Stimulated activated CD8-positive, alpha-beta memory T cell treated with anti-CD3 and anti-CD28 coated beads, Interleukin-12 subunit alpha, Interleukin-12 subunit beta, amount 100 ng/mL, for 24 hours (primary cell): ENCODE data around the gene IRX3.
"Not testable (repeated sequence)": the region's sequence is repeated elsewhere in the genome, so short reads cannot be mapped to it uniquely, and the experiment has no call there.

Experiments
- DNase-seq: peaks from one replicate; pipeline ENCODE4 v3.0.0-alpha.2; 2020; ENCODE audit errors: extremely low read depth

IRX3 gene

DNA sequence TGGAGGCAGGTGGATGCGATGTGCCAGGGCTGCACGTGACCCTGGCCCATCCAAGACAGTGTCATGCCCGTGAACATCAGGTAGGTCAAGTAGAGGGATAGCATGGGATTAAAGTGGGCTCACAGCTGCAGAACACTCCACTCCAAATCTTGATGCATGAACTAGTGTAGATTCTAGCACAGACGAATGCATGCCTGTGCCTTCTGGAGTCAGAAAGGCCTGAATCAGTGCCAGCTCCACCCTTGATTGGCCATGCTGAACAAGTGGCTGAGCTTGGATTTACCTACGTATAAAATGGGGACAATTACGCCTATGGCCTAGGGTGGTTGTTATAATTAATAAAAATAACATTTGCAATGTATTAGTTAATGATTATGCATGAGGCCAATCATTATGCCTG, 10.6 kb downstream of the IRX3 start:
- no peak for DNase-seq

DNA sequence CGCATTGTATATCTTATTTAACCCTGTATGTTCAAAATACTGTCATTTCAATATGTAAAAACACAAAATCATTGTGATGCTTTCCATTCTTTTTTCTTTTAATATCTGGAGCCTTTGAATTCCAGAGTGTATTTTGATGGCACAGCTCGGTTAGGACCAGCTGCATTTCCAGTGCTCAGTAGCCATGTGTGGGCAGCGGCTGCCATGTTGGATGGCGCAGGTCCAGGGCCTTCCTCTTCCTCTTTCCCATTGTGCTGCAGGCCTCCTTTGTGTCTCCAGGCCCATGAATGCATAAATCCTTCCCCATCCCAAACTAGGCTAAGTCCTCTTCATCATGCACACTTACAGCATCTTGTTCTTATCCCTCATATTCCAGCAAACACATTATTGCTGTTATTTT, 13.0 kb downstream of the IRX3 start:
- DNase-seq, result no peak

DNA sequence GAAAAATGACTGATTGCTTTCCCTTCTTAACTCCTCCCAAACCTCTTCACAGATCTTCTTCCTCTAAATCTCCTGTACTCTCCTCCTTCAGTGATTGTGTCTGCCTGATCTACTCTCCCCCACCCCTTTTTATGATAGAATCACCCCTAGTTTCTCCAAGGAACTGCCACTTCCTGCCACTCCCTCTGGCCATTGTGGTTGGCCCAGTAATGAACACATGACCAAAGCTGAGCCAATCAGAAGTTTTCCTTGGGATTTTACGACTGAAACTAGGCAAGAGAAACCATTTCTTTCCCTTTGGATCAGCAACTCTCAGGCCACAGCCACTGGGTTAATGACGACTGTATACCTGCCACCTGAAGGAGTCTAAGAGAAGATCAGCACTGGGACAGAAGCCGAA, 15.9 kb downstream of the IRX3 start:
- DNase-seq, result no peak

DNA sequence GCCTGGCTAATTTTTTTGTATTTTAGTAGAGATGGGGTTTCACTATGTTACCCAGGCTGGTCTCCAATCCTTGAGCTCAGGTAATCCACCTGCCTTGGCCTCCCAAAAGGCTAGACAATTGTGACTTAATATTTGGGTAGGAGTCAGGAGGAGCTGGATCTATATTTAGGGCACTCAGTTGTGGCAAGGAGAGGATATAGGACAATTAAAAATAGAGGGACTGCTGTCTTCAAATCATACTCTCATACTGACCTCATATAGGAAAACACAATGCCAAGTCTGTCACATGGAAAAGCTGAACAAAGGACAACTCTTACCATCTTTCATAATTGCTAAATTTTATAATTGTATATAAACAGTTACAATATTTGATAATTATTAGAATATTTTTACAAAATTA, 17.1 kb downstream of the IRX3 start:
- DNase-seq, result no peak

DNA sequence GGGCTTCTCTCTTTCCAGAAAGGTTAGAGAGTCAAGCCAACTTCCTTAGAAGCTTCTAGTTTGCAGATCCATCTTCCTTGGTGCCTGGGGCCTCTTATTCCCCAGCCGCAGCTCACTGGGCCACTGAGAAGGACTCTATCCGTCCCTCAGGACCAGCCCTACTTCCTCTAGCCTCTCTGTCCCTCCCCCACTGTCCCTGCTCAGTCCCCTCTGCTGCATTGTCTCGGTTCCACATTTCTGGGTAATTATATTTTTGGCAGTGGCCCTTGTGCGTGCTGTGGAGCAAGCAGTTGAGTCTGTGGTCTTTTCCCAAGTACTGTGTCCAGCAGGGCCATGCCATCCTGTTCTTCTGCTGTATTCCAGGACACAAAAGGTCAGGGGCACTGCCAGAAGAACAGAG, 17.8 kb downstream of the IRX3 start:
- DNase-seq, result no peak

DNA sequence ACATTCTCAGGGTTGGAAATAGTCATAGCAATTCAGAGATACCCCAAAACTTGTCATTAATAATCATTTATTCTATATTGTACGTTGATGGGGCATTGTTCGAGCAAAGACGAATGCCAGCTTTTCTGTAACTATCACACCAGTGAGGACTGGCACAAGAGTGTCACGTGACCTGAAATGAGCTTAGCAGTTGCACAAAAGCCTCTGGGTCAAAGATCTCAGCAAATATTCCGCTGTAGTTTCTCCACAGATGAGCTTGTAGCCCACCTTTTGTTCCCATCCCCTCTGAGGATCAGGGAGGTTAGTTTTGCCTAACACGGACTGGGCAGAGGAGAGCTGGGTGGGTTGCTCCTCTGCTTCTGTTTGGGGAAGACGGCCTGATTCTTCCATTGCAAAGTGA, 18.2 kb downstream of the IRX3 start:
- DNase-seq, result no peak

DNA sequence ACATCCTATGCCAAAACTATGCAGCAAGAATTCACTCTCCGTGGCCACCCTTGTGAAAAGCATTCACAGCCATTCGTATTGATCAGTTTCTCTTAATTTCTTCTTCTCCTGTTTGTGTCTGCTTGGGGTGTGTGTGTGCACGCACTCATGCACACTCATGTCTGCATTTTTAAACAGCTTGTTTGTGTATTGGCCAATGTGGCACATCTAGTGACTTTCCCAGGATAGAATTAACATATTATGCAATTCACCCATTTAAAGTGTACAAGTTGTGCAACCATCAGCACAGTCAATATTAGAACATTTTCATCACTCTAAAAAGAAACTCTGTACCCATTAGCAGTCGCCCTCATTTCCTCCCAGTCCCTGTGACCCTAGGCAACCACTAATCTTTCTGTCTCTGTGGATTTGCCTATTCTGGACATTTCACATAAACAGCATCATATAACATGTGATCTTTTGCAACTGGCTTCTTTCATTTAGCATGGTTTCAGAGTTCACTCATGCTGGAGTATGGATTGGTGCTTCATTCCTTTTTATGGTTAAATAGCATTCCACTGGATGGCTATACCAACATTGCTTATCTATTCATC, 20.1 kb downstream of the IRX3 start:
- no peak for DNase-seq

DNA sequence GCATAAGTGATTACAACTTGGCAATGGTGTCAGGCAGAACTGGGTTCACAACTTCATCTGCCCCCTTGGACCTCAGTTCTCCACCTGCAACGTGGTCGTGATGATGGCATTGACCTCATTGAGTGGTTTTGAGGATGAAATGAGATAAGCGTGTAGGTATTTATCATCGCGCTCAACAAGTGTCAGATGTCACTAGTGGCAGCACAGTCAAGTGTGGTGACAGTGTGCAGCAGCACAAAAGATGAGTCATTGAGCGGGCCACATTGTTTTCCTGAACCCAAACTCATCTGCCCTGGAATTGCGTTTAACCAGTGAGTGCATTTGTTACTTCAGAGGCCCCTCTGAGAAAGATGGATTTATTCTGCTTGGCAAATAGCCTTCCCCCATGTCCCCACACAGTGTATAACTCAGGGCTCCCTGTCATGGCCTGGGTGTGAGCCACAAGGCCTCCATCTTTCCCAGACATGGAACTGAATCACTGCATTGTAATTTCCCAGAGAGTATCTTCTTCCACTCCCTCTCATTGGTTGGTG, 20.9 kb downstream of the IRX3 start:
- DNase-seq, result no peak

DNA sequence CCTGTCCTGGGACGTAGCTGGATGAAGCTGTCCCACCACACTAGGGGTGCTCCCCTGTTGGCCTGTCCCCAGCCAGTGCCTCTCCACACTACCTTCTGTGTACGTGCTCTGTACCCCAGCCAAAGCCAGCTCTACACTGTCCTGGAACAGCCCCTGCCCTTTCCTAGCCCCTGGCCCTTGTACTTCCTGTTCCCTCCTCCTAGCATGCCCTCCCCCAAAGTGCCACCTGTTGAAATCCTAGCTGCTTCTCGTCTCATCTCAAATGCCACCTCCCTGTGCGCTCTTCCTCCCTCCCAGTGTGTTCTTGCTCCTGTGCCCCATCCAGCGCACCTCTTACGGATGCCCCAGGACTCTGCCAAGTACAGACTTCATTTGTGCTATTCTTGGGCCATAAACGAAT, 33.5 kb downstream of the IRX3 start:
- DNase-seq, result no peak

DNA sequence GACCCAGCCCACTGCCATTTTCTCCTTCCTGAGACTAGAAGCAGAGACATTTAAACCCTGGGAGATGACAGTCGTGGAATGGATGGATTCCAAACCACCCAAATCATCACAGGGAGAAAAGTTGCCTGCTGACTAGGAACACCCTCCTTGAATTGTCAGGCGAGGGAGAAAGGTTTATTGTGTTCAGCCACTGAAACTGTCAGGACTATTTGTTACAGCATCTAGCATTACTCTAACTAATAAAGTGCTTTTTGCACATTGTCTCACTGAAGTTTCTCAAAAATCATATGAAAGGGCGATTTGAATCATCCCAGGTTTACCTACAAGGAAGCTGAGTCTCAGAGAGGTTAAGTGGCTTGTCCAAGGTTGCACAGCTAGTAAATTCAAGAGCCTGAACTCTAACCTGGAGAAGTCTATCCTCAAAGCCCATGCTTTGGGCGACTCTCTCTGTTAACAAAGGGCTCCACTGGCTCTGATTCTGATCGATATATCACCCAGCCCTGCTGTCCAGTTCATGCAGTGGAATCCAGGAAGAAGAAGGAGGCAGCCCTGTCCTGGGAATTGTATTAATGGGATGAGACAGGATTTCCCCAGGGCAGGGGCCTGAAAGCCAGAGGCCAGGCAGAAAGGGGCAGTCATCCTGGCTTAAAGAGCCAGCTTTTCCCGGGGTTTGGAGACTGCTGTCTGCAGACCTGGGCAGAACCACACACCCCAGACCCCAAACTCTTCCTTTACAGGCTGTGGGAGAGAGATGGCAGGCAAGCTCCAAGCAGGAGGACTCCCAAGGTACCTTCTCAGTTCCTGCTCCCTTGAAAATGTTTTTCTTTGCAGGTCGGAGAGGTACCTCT, 37.5 kb downstream of the IRX3 start:
- no peak for DNase-seq

DNA sequence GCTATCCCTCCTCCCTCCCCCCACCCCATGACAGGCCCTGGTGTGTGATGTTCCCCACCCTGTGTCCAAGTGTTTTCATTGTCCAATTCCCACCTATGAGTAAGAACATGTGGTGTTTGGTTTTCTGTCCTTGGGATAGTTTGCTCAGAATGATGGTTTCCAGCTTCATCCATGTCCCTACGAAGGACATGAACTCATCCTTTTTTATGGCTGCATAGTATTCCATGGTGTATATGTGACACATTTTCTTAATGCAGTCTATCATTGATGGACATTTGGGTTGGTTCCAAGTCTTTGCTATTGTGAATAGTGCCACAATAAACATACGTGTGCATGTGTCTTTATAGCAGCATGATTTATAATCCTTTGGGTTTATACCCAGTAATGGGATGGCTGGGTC, 38.9 kb downstream of the IRX3 start:
- DNase-seq, result not testable (repeated sequence)

DNA sequence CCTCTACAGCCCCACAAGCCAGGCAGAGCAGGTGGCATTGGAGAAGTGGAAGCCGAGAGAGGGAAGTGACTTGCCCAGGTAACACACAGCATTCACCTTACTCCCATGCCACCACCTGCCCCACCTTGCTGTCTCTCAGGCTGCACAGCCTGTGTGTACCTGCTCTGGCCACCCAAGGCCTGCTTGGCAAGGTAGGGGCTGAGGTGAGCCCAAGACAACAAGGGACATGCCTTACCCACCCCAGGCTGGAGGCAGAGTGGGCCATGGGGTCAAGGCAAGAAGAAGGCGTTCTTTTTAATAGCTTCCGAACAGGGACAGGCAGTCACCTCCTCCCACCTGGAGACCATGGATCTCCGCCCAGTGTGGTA, 40.1 kb downstream of the IRX3 start:
- no peak for DNase-seq

DNA sequence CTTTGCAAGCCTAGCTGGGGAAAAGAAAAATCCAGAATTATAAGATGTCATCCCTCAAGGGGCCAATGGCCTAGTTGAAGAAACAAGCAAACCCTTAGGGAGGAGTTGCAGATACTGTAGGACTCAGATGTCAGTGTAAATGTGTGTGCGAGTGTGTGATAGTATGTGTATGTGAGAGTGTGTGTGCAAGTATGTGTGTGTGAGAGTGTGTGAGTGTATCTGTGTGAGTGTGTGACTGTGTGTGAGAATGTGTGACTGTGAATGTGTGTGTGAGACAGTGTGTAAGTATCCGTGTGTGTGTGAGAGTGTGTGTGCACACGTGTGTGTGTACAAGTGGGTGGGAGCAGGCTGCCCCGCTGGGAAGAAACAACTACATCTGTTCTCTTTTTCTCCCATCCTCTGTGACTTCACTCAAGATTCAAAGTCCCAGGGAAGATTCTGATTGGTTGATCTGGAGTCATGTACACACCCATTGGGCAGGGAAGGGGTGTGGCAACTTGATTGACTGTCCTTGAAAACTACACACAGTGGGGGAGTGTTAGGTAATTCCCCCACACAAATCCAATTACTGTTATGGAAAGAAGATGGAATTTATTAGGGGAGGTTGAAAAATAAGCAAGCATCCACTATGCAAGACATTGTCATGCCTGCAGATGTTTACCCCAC, 40.7 kb downstream of the IRX3 start:
- DNase-seq, result no peak

DNA sequence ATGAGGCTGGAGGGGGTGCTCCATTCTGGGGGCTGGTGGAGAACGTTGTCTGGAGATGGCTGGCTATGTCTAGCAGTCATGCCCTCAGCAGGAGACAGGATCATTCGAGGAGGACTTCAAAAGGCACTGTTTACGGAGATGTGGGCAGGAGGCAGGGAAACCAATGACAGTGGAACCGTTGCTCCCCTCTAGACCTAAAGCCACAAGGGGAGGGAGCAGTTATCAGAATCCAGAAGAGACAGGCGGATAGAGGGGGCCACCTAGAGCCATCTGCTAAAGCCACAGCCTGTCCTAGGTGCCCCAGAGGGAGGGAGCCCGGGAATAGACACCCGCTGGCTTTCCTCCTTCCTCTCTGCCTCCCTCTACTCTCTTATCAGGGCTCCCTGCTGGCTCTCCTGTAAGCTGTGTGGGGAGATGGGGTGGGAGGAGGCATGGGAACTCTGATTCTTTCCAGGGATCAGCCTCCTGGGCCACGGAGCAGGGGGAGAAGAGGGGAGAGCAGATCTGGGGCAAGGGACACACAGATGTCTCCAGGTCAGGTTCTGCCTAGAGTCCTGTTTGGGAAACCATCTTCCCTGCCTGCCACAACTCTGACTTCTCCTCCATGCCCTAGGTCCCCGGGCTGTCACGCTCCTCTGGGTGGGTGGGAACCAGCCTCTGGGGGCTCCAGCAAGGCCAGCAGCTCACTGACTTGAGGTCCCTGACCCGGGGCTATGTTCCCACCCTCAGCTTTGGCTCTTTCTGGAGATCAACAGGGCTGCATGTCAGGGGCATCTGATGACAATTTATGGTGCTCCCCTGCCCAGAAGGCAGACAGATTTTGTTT, 42.3 kb downstream of the IRX3 start:
- no peak for DNase-seq

DNA sequence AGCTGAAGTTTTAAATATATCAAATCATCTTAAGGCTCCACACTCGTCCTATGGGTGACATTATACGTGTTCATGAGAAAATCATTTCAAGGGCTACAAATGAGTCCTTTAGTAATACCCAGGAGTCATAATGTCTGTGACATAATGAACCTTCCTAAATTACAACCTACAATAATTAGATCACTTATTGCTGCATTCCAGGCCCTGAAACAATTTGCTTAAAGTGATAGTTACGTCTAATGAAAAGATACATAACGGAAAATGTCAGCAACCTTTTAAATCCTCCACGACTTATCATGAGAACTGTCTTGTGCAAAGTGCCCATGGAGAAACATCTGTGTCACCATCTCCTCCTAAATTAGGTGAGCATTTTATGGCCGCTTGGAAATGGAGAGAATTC, 43.4 kb downstream of the IRX3 start:
- DNase-seq, result no peak

DNA sequence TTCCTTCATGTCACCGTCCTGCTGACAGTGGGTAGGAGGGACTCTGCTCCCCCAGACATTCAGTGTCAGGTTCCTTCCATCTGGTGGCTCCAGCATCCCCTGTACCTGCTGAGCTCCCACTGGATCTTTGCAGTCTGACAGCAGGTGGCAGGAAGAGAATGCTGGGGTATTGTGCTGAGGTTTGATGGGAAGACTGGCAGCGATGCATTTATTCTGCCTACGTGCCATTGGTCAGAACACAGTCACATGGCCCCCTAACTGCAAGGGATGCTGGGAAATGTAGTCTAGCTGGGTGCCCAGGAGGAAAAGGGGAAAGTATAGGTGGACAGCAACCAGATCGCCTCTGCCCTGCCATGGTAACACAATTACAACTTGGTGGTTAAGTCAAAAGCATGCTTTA, 44.4 kb downstream of the IRX3 start:
- DNase-seq, result no peak

DNA sequence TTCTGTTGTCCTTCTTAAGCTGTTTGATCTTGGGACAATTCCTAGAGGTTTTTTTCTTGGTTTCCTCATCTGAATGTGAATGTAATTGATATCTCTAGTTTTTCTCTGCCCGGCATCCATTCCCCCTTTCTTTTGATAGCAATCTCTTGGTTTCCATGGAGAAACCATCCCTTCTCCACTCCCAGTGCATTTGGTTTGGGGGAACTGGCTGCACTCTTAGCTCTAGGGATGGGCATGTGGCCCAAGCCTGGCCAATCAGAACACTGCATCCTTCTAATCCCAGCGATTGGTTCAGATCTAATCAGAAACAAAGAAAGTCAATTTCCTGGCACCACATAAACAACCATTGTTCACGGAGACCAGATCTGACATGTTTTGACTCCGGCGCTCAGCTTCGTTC, 45.1 kb downstream of the IRX3 start:
- DNase-seq, result no peak

DNA sequence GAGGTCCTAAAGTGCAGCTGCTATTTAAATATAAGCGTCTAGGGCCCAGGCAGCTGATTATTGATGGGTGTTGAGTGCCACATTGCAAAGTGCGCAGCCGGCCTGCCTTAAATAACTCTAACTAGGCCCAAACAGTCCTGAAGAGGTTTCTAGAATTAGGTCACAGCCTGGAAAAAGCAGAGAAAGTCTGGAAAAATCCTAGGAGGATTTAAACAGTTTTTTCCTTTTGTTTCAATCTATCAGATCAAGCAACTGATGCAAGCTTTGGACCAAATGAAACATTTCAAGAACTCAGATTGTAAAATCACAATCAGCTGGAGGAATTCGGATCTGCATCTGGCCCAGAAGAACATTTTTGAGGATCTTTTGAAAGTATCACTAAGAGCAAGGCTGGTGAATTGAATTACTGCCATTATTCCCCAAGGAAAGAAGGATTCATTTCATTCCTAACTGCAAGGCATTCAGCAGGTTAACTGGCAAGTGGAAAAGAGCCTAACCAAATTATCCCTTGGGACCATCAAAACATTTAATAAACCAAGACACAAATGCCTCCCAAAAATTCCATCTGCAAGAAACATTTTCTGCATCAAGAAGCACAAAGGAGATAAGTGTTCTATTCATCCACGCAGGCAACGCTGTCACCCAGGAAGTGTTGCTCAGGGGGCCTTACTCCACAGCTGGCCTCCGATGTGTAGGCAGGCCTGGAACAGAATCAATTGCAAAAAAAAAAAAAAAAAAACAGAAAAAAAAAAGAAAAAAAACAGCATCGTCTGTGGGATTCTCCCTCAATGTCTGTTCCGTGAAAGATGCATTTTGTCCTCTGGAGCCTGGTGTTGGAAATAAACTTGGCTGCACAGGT, 46.1 kb downstream of the IRX3 start:
- DNase-seq, result no peak

DNA sequence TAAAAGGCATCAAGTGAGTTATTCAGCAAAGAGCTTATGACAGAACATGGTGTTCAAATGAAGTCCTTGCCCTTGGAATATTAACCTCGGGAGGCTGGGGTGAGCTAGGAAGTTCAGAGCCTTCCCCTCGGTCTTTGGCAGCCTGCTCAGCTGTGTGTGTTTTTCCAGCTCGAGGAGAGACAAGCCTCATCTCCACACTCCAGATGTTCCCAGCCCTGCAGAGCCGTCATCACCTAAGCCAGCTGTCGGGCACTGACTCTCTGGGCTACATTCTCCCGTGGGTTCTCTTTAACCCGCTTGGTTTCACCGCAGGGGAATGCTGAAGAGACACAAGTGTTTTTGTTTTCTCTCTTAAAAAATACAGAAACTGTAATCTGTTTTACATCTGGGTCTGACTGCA, 47.1 kb downstream of the IRX3 start:
- DNase-seq, result no peak

DNA sequence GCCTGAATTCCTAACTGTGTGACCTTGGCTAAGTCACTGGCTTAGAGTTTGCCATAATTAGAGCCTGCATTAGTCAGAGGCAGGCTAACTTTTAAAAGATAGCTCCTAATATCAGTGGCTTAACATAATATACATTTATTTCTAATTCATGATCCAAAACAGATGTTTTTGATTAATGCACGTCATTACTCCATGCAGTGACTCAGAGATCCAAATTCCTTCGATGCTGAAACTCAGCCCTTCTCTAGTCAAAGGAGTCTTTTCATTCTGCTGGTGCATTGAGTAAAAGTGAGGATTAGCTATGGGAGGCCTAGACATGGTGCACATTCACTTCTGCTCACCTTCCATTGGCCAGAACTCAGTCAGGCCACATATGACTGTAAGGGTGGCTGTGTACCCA, 49.8 kb downstream of the IRX3 start:
- DNase-seq, result no peak

DNA sequence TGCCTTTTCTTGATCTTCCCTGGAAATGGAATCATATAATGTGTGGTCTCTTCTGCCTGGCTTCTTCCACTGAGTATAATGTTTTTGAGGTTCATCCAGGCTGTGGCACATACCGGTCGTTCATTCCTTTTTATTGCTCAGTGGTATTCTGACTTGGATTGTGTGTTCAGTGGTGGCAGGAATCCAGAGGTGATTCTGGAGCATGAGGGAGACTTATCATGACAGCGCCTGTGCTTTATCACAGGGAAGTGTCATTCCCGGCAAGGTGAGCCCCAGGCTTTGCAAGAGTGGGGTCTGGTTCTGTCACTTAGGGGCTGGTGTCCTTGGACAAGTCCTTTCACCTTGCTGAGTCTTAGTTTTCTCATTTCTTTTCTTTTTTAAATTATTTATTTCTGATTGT, 53.0 kb downstream of the IRX3 start:
- no peak for DNase-seq
